GM12874 (cell line): ENCODE measurements around the gene EXOC4.

Experiments
- CTCF ChIP-seq: IDR thresholded peaks from 2 replicates; pipeline ENCODE4 v1.5.1; 2011; ENCODE audit warnings: low read depth, mild to moderate bottlenecking, control low read depth, low read length, moderate library complexity; ENCODE audit not compliant: insufficient read depth

The EXOC4 gene

GRCh38 chr7:133551466-133551865 is 298.6 kb downstream of the EXOC4 start:
- no peak for TF ChIP-seq CTCF

GRCh38 chr7:133552079-133552478 is 299.2 kb downstream of the EXOC4 start:
- TF ChIP-seq CTCF: no peak

GRCh38 chr7:133554330-133554729 is 301.5 kb downstream of the EXOC4 start:
- no peak for TF ChIP-seq CTCF

- TF ChIP-seq CTCF: no peak
Measured at GRCh38 chr7:133556048-133556447, 303.2 kb downstream of the EXOC4 start.

- TF ChIP-seq CTCF: no peak
Measured at GRCh38 chr7:133556553-133556952, 303.7 kb downstream of the EXOC4 start.

- TF ChIP-seq CTCF: no peak
Measured at GRCh38 chr7:133560900-133561299, 308.0 kb downstream of the EXOC4 start.

- TF ChIP-seq CTCF: no peak
Measured at GRCh38 chr7:133561396-133561795, 308.5 kb downstream of the EXOC4 start.

GRCh38 chr7:133562621-133563020 is 309.7 kb downstream of the EXOC4 start:
- TF ChIP-seq CTCF: no peak
